ENCODE measurements around the gene SCN5A.

The SCN5A gene

GRCh38 chr3:38616111-38616510, 33.4 kb downstream of the SCN5A start (continued):
- TF ChIP-seq, protein P1, sequence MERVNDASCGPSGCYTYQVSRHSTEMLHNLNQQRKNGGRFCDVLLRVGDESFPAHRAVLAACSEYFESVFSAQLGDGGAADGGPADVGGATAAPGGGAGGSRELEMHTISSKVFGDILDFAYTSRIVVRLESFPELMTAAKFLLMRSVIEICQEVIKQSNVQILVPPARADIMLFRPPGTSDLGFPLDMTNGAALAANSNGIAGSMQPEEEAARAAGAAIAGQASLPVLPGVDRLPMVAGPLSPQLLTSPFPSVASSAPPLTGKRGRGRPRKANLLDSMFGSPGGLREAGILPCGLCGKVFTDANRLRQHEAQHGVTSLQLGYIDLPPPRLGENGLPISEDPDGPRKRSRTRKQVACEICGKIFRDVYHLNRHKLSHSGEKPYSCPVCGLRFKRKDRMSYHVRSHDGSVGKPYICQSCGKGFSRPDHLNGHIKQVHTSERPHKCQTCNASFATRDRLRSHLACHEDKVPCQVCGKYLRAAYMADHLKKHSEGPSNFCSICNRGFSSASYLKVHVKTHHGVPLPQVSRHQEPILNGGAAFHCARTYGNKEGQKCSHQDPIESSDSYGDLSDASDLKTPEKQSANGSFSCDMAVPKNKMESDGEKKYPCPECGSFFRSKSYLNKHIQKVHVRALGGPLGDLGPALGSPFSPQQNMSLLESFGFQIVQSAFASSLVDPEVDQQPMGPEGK (CRISPR knock-in tag; IDR thresholded peaks at IDR 0.05; ENCODE audit: borderline replicate concordance), result no peak
- no peak for TF ChIP-seq TCF4 (CRISPR knock-in tag; IDR thresholded peaks at IDR 0.05; ENCODE audit: borderline replicate concordance)

DNA sequence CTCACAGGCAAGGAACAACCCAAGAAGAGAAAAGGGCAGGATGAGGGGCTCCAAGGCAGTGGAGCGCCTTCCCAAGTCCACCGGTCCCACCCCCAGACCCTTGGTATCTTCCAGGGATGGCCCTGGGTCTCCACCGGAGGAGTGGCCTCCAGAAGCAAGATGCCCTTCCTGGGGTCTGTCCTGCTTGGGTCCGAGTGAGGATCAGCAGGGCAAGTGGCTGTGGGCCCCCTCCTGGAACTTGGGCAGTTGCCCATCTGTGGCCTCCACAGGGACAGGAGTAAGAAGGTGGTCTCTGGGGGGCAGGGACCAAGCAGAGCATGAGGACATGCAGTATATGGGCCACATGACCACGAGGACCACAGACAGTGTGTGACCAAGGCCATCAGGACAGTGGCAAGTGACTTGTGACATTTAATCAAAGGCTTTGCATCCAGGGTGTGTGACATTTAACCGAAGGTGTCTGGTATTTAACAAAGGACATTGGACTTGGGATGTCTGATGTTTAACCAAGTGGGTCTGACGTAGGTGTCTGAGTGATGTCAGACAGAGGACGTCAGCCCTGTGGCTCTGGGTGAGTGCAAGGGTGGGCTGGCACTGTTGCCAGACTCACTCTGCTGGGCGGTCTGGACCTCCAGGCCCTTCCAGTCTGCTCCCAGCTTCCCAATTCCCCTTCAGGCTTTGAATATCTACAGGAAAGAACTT, 34.7 kb downstream of the SCN5A start:
- TF ChIP-seq ESRRG (CRISPR knock-in tag; IDR thresholded peaks at IDR 0.05) (no peak), ISL1 (CRISPR knock-in tag; IDR thresholded peaks at IDR 0.05) (no peak), OSR1 (CRISPR knock-in tag; IDR thresholded peaks at IDR 0.05) (no peak), ARNTL (CRISPR knock-in tag; IDR thresholded peaks at IDR 0.05; ENCODE audit: borderline replicate concordance, low read depth) (no peak), POU6F1 (CRISPR knock-in tag; IDR thresholded peaks at IDR 0.05; ENCODE audit: borderline replicate concordance, low read depth) (no peak), PPARA (CRISPR knock-in tag; IDR thresholded peaks at IDR 0.05; ENCODE audit: borderline replicate concordance) (no peak), SNAI2 (CRISPR knock-in tag; IDR thresholded peaks at IDR 0.05) (no peak), ZFP3 (CRISPR knock-in tag; IDR thresholded peaks at IDR 0.05) (no peak), ZNF565 (CRISPR knock-in tag; conservative IDR thresholded peaks at IDR 0.05; ENCODE audit: low read depth) (no peak), TCF4 (CRISPR knock-in tag; IDR thresholded peaks at IDR 0.05; ENCODE audit: borderline replicate concordance) (no peak)
- TF ChIP-seq, protein P1 (CRISPR knock-in tag; IDR thresholded peaks at IDR 0.05; ENCODE audit: borderline replicate concordance), result no peak
- TF ChIP-seq, protein P2, sequence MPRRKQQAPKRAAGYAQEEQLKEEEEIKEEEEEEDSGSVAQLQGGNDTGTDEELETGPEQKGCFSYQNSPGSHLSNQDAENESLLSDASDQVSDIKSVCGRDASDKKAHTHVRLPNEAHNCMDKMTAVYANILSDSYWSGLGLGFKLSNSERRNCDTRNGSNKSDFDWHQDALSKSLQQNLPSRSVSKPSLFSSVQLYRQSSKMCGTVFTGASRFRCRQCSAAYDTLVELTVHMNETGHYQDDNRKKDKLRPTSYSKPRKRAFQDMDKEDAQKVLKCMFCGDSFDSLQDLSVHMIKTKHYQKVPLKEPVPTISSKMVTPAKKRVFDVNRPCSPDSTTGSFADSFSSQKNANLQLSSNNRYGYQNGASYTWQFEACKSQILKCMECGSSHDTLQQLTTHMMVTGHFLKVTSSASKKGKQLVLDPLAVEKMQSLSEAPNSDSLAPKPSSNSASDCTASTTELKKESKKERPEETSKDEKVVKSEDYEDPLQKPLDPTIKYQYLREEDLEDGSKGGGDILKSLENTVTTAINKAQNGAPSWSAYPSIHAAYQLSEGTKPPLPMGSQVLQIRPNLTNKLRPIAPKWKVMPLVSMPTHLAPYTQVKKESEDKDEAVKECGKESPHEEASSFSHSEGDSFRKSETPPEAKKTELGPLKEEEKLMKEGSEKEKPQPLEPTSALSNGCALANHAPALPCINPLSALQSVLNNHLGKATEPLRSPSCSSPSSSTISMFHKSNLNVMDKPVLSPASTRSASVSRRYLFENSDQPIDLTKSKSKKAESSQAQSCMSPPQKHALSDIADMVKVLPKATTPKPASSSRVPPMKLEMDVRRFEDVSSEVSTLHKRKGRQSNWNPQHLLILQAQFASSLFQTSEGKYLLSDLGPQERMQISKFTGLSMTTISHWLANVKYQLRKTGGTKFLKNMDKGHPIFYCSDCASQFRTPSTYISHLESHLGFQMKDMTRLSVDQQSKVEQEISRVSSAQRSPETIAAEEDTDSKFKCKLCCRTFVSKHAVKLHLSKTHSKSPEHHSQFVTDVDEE (CRISPR knock-in tag; IDR thresholded peaks at IDR 0.05), result no peak
- TF ChIP-seq, protein P3, sequence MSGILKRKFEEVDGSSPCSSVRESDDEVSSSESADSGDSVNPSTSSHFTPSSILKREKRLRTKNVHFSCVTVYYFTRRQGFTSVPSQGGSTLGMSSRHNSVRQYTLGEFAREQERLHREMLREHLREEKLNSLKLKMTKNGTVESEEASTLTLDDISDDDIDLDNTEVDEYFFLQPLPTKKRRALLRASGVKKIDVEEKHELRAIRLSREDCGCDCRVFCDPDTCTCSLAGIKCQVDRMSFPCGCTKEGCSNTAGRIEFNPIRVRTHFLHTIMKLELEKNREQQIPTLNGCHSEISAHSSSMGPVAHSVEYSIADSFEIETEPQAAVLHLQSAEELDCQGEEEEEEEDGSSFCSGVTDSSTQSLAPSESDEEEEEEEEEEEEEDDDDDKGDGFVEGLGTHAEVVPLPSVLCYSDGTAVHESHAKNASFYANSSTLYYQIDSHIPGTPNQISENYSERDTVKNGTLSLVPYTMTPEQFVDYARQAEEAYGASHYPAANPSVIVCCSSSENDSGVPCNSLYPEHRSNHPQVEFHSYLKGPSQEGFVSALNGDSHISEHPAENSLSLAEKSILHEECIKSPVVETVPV (CRISPR knock-in tag; IDR thresholded peaks at IDR 0.05), result no peak
- ATAC-seq, result no peak

GRCh38 chr3:38614091-38614490, 35.4 kb downstream of the SCN5A start:
- ATAC-seq, result no peak
- no peak for TF ChIP-seq PPARA (CRISPR knock-in tag; IDR thresholded peaks at IDR 0.05; ENCODE audit: borderline replicate concordance)
- no peak for TF ChIP-seq ZNF565 (CRISPR knock-in tag; conservative IDR thresholded peaks at IDR 0.05; ENCODE audit: low read depth)
- no peak for TF ChIP-seq ESRRG (CRISPR knock-in tag; IDR thresholded peaks at IDR 0.05)
- no peak for TF ChIP-seq ZC3H10 (CRISPR knock-in tag; IDR thresholded peaks at IDR 0.05)
- TF ChIP-seq ZFP3 (CRISPR knock-in tag; IDR thresholded peaks at IDR 0.05), result no peak

DNA sequence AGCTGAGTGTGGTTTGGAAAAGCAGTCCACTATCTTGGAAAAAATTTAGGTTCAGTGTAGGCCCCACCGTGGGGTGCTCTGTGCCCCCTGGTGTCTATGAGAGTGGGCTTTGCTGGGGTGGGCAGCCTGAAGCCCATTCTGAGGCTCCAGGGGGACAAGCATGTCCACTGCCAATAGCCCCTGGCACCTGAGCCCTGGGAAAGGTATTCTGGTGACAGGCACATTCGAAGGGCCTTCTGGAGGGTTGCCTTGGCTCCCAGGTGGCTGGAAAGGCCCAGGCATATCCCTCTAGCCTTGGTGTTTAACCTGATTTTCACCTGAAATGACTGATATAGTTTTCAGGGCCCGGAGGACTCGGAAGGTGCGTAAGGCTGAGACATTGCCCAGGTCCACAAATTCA, 36.1 kb downstream of the SCN5A start:
- TF ChIP-seq ZNF70 (CRISPR knock-in tag; IDR thresholded peaks at IDR 0.05) (no peak), TOX (CRISPR knock-in tag; IDR thresholded peaks at IDR 0.05; ENCODE audit: borderline replicate concordance) (no peak)
- ATAC-seq, result no peak

Measured in SK-N-SH treated with all-trans-retinoic acid at 6 μM for 48 hours (cell line).